Duodenal mucosa (tissue), 2 donors: ENCODE measurements around the gene SLC22A7.
A peak's percentile ranks its signal among the peaks of the same experiment; 100 is the strongest.
"Not testable (repeated sequence)": the region's sequence is repeated elsewhere in the genome, so short reads cannot be mapped to it uniquely, and the experiment has no call there.

Experiments
- H3K27ac ChIP-seq: one replicate; pipeline ENCODE4 v1.7.0; 2013; ENCODE audit warnings: low read depth, low read length
- H3K27me3 ChIP-seq, 2 donors: one replicate each; pipeline ENCODE4 v1.7.0; 2013; ENCODE audit warnings: low read length in 2 of 2, control low read depth in 1 of 2; ENCODE audit not compliant: insufficient read depth in 2 of 2, control insufficient read depth in 1 of 2
- H3K36me3 ChIP-seq, 2 donors: one replicate each; pipeline ENCODE4 v1.7.0; 2013; ENCODE audit warnings: low read length in 2 of 2, control low read depth in 1 of 2; ENCODE audit not compliant: insufficient read depth in 2 of 2, control insufficient read depth in 1 of 2
- H3K4me1 ChIP-seq, 2 donors: one replicate each; pipeline ENCODE4 v1.7.0; 2013; ENCODE audit warnings: low read length in 2 of 2, control low read depth in 1 of 2; ENCODE audit not compliant: insufficient read depth in 2 of 2, control insufficient read depth in 1 of 2
- H3K4me3 ChIP-seq, 2 donors: one replicate each; pipeline ENCODE4 v1.7.0; 2013; ENCODE audit warnings: low read length in 2 of 2, low read depth in 1 of 2
- H3K9ac ChIP-seq, 2 donors: one replicate each; pipeline ENCODE4 v1.7.0; 2013; ENCODE audit warnings: low read length in 2 of 2, low read depth in 1 of 2
- H3K9me3 ChIP-seq, 2 donors: one replicate each; pipeline ENCODE4 v1.7.0; 2013; ENCODE audit warnings: low read length in 2 of 2, control low read depth in 1 of 2; ENCODE audit not compliant: control insufficient read depth in 1 of 2

SLC22A7 gene

GRCh38 chr6:43302126-43302525 is 4.1 kb downstream of the SLC22A7 start:
- no peaks in the 10 kb centered on the region for H3K9me3 ChIP-seq
- H3K27me3 ChIP-seq: no peaks in the 10 kb centered on the region
- no peak overlapping the region for H3K4me3 ChIP-seq
- H3K36me3 ChIP-seq: no peaks in the 10 kb centered on the region
- H3K9ac ChIP-seq: no peak overlapping the region
- no peak overlapping the region for H3K27ac ChIP-seq
- peaks cover 11 to 22% of the 10 kb centered on the region in 2 donors for H3K4me1 ChIP-seq

GRCh38 chr6:43303006-43303405 is 4.9 kb downstream of the SLC22A7 start:
- H3K4me3 ChIP-seq, H3K27ac ChIP-seq, H3K36me3 ChIP-seq, H3K9ac ChIP-seq, H3K27me3 ChIP-seq, H3K9me3 ChIP-seq: not testable (repeated sequence)
- peaks cover 7 to 13% of the 10 kb centered on the region in 2 donors for H3K4me1 ChIP-seq

- Histone ChIP-seq H3K27ac (no peak overlapping the region), H3K4me3 (no peak overlapping the region), H3K9me3 (no peaks in the 10 kb centered on the region), H3K27me3 (peaks cover 0 to 6% of the 10 kb centered on the region in 2 donors), H3K36me3 (no peaks in the 10 kb centered on the region), H3K4me1 (peaks cover 6 to 8% of the 10 kb centered on the region in 2 donors), H3K9ac (no peak overlapping the region)
Observed at GRCh38 chr6:43303751-43304331, 5.8 kb downstream of the SLC22A7 start.

GRCh38 chr6:43304361-43304760 is 6.3 kb downstream of the SLC22A7 start:
- Histone ChIP-seq H3K27me3 (peaks cover 0 to 6% of the 10 kb centered on the region in 2 donors), H3K9me3 (no peaks in the 10 kb centered on the region), H3K9ac (no peak overlapping the region), H3K4me1 (peaks cover 6 to 12% of the 10 kb centered on the region in 2 donors), H3K36me3 (no peaks in the 10 kb centered on the region), H3K4me3 (no peak overlapping the region), H3K27ac (no peak overlapping the region)

GRCh38 chr6:43304882-43305281 is 6.8 kb downstream of the SLC22A7 start:
- H3K27me3 ChIP-seq: peaks cover 0 to 6% of the 10 kb centered on the region in 2 donors
- H3K36me3 ChIP-seq: no peaks in the 10 kb centered on the region
- H3K27ac ChIP-seq: no peak overlapping the region
- no peak overlapping the region for H3K4me3 ChIP-seq
- H3K4me1 ChIP-seq: peaks cover 6 to 12% of the 10 kb centered on the region in 2 donors
- H3K9me3 ChIP-seq: no peaks in the 10 kb centered on the region
- H3K9ac ChIP-seq: no peak overlapping the region

- H3K4me3 ChIP-seq: no peak overlapping the region
- H3K27me3 ChIP-seq: peaks cover 0 to 6% of the 10 kb centered on the region in 2 donors
- H3K9me3 ChIP-seq: no peaks in the 10 kb centered on the region
- H3K9ac ChIP-seq: no peak overlapping the region
- peaks cover 6 to 12% of the 10 kb centered on the region in 2 donors for H3K4me1 ChIP-seq
- H3K27ac ChIP-seq: no peak overlapping the region
- H3K36me3 ChIP-seq: no peaks in the 10 kb centered on the region
Observed at GRCh38 chr6:43306086-43306485, 8.0 kb downstream of the SLC22A7 start.

- Histone ChIP-seq H3K27me3 (peaks cover 0 to 6% of the 10 kb centered on the region in 2 donors), H3K4me3 (no peak overlapping the region), H3K9ac (no peak overlapping the region), H3K36me3 (no peaks in the 10 kb centered on the region), H3K27ac (no peak overlapping the region), H3K4me1 (peaks cover 6 to 12% of the 10 kb centered on the region in 2 donors), H3K9me3 (no peaks in the 10 kb centered on the region)
Observed at GRCh38 chr6:43307451-43308100, 9.5 kb downstream of the SLC22A7 start.

- Histone ChIP-seq H3K9me3 (no peaks in the 10 kb centered on the region), H3K4me3 (peak within 1 kb of the TSS; percentile 64 to 66), H3K4me1 (peaks cover 6 to 12% of the 10 kb centered on the region in 2 donors), H3K27me3 (peaks cover 0 to 6% of the 10 kb centered on the region in 2 donors), H3K36me3 (no peaks in the 10 kb centered on the region), H3K9ac (peak within 1 kb of the TSS; percentile 32 to 33), H3K27ac (no peak within 1 kb of the TSS)
Observed at GRCh38 chr6:43308101-43308989, 10.3 kb downstream of the SLC22A7 start, which contains the start of gene CRIP3. Gene CRIP3, minus strand, starts transcription at chr6:43308826. Its CDS starts 34 bp downstream, at chr6:43308792.

GRCh38 chr6:43308990-43309477 is 11.0 kb downstream of the SLC22A7 start:
- Histone ChIP-seq H3K9me3 (no peaks in the 10 kb centered on the region), H3K36me3 (no peaks in the 10 kb centered on the region), H3K4me1 (peaks cover 6 to 12% of the 10 kb centered on the region in 2 donors), H3K27me3 (peaks cover 0 to 6% of the 10 kb centered on the region in 2 donors), H3K27ac (no peak overlapping the region), H3K4me3 (peak overlapping the region; percentile 64 to 66), H3K9ac (peak overlapping the region; percentile 29 to 33)

GRCh38 chr6:43310134-43310533 is 12.1 kb downstream of the SLC22A7 start:
- Histone ChIP-seq H3K27ac (no peak overlapping the region), H3K4me3 (no peak overlapping the region), H3K9me3 (no peaks in the 10 kb centered on the region), H3K9ac (no peak overlapping the region), H3K27me3 (peaks cover 0 to 6% of the 10 kb centered on the region in 2 donors), H3K36me3 (no peaks in the 10 kb centered on the region), H3K4me1 (peaks cover 6 to 12% of the 10 kb centered on the region in 2 donors)
